Right lobe of liver (tissue), 6 donors: ENCODE results near the gene PRC1. TPM values are rescaled to one million over a fixed set of nuclear protein-coding genes. Genes with fewer than 3 reads are reported as not detected.

ENCODE experiments used
- ATAC-seq, 4 donors: fragments of 200-7000 bp; cut with Tn5 transposase; one replicate each; pipeline ENCODE4 v1.9.1; 2020; ENCODE audit warnings: mild to moderate bottlenecking in 4 of 4, moderate library complexity in 4 of 4
- DNase-seq, 3 donors: peaks; one replicate each; pipeline ENCODE4 v3.0.0-alpha.2; 2020
- H3K27ac ChIP-seq, 3 donors: fragments of 200-600 bp; one replicate each; pipeline ENCODE4 v1.8.0; 2022
- H3K27me3 ChIP-seq, 2 donors: fragments of 200-600 bp; one replicate each; pipeline ENCODE4 v1.8.0; 2022
- H3K36me3 ChIP-seq, 4 donors: fragments of 200-600 bp; sonication (generic) in 1 of 4; one replicate each; pipeline versions ENCODE4 v1.5.1 to v1.8.0; 2017 to 2022; ENCODE audit warnings: control low read depth in 1 of 4
- H3K4me1 ChIP-seq, 4 donors: fragments of 200-600 bp; sonication (generic) in 1 of 4; one replicate each; pipeline versions ENCODE4 v1.5.1 to v1.8.0; 2017 to 2022; ENCODE audit warnings: control low read depth in 1 of 4
- H3K4me3 ChIP-seq, 3 donors: fragments of 200-600 bp; one replicate each; pipeline ENCODE4 v1.8.0; 2022
- H3K9me3 ChIP-seq, 4 donors: fragments of 200-600 bp; sonication (generic) in 1 of 4; one replicate each; pipeline versions ENCODE4 v1.5.1 to v1.8.0; 2017 to 2022; ENCODE audit warnings: control low read depth in 1 of 4
- CTCF ChIP-seq, 4 donors: fragments of 200-600 bp in 3 of 4; fragments of 450-650 bp in 1 of 4; IDR thresholded peaks; one replicate each; pipeline versions ENCODE4 v1.5.1 to v1.8.0; 2016 to 2022; ENCODE audit warnings: antibody characterized with exemption in 4 of 4, mild to moderate bottlenecking in 2 of 4
- POLR2A ChIP-seq: fragments of 450-650 bp; IDR thresholded peaks from one replicate; pipeline ENCODE4 v1.6.1; 2017; ENCODE audit warnings: antibody characterized with exemption, mild to moderate bottlenecking
- WGBS: methylation state at CpG from one replicate; pipeline ENCODE4 v1.1.6; 2018; ENCODE audit warnings: low coverage, low lambda C conversion rate; ENCODE audit not compliant: insufficient coverage; ENCODE audit errors: missing lambda C conversion rate; 5-methylcytosine and 5-hydroxymethylcytosine counted together
- intact Hi-C, 2 donors: fragments of 100-400 bp; cut with DNase I; formaldehyde crosslinking; loops; one replicate each; pipeline versions ENCODE4 v1.11.2 to v1.14.1; 2022
- total RNA-seq, 6 experiments: library from RNA; depleted of rRNA in 2 of 6; stranded (reverse); fragments of >200 nt in 2 of 6; fragmentation: NEBNext Ultra II Directional in 3 of 6; extraction: Animal tissue kit (Norgen Biotek cat#: 25700) in 3 of 6; gene quantifications; one replicate each; pipeline versions ENCODE4 v1.1.0 to v1.2.4, GENCODE V29; 2016 to 2023
- donor health status: DM: no; HTN: yes; CAD: no.
- donor health status: DM: no; HTN: no; CAD: no.
- donor health status: DM: no; HTN: no; CAD: no.
- donor health status: DM: no; HTN: yes; CAD: no.
- donor health status: DM: no; HTN: yes; CAD: no.

The PRC1 gene
- total RNA-seq, 6 experiments from 2014 or later: 1.2 to 8.8 (median 4.3) TPM

- ATAC-seq (peak; percentile 8 to 32 (median 19)), DNase-seq (peak in 1 of 3 donors; percentile 41)
- Histone ChIP-seq H3K4me3 (peak overlapping the region; percentile 72 to 78 (median 75)), H3K9me3 (no peaks in the 10 kb centered on the region), H3K4me1 (peaks cover 0 to 5% (median 2%) of the 10 kb centered on the region in 4 donors), H3K27ac (peak overlapping the region in 2 of 3 donors; percentile 38 to 49), H3K36me3 (peaks cover 0 to 7% (median 4%) of the 10 kb centered on the region in 4 donors), H3K27me3 (no peaks in the 10 kb centered on the region)
- intact Hi-C loops: no loop called here
- TF ChIP-seq POLR2A (no peak), CTCF (IDR thresholded peaks at IDR 0.05) (no peak)
- WGBS: 2% methylated on average over 13 of the region's 50 CpGs
These were observed 297 bp downstream of the PRC1 start for GRCh38 chr15:90994059-90994416.

DNA sequence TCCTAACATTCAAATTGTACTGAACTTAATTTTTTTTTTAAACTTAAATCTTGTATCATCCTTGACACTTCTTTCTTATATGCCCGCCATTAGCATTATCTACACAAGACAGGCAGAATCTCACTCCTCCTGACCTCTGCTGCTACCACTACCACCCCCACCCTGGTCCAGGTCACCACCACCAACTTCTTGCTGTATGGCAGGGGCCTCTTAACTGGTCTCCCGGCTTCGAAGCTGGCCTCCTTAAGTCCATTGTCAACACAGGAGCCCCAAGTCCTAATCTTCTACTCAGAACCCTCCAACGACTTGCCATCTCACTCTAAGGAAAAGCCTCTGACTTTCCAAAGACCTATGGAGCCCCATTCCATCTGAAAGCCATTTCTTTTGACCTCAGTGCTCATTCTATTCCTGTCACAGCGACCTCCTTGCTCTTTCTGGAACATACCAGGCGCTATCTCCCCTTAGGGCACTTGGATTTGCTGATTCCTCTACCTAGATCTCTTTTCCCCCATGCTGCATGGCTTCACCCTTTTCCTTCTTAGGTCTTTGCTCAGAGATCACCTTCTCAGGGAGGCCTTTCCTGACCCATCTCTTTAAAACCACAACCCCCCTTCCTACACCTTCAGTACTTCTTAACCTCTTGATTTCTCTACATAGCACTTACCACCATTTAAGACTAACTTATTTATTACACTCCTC is 2.6 kb downstream of the PRC1 start:
- Histone ChIP-seq H3K36me3 (no peaks in the 10 kb centered on the region), H3K9me3 (no peaks in the 10 kb centered on the region), H3K4me1 (peaks cover 0 to 5% (median 2%) of the 10 kb centered on the region in 4 donors), H3K27me3 (no peaks in the 10 kb centered on the region), H3K4me3 (no peak overlapping the region), H3K27ac (no peak overlapping the region)
- ATAC-seq (no peak), DNase-seq (no peak)
- WGBS: 83% methylated on average over 6 of the region's 6 CpGs
- TF ChIP-seq CTCF (IDR thresholded peaks at IDR 0.05) (no peak), POLR2A (no peak)
- intact Hi-C loops: no loop called here

DNA sequence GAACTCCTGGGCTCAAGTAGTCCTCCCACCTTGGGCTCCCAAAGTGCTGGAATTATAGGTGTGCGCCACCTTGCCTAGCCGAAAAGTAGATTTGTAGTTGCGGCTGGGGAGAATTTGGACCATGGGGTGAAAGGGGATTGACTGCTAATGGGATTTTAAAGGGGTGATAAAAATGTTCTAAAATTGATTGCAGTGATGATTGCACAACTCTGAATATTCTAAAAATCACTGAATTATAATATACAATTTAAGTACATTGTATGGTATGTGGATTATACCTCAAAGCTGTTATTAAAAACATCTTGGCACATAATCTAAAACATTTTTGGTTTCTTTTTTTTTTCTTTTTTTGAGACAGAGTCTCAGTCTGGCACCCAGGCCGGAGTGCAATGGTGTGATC is 3.9 kb downstream of the PRC1 start:
- Histone ChIP-seq H3K9me3 (no peaks in the 10 kb centered on the region), H3K4me3 (no peak overlapping the region), H3K27me3 (no peaks in the 10 kb centered on the region), H3K36me3 (no peaks in the 10 kb centered on the region), H3K27ac (no peak overlapping the region), H3K4me1 (peaks cover 0 to 5% (median 2%) of the 10 kb centered on the region in 4 donors)
- WGBS: 96% methylated on average over 4 of the region's 4 CpGs
- intact Hi-C loops: no loop called here
- DNase-seq (no peak), ATAC-seq (no peak)
- TF ChIP-seq CTCF (IDR thresholded peaks at IDR 0.05) (no peak), POLR2A (no peak)

DNA sequence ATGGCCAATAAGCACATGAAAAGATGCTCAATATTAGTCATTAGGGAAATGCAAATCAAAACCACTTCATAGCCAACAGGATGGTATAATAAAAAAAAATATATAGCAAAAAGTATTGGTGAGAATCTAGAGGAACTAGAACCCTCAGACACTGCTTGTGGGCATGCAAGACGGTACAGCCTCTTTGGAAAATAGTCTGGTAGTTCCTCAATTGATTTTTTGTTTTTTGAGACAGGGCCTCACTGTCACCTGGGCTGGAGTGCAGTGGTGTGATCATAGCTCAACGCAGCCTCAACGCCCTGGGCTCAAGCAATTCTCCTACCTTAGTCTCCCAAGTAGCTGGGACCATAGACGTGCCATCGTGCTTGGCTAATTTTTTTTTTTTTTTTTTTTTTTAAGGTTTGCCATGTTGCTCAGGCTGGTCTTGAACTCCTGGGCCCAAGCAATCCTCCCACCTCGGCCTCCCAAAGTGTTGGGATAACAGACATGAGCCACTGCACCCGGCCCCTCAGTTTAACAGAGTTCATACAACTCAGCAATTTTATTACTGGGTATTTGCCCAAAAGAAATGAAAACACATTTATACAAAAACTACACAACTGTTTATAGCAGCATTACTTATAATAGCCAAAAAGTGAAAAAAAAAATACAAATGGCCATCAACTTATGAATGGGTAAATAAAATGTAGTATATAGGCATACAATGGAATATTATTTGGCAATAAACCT is 5.1 kb downstream of the PRC1 start:
- H3K27ac ChIP-seq: no peak overlapping the region
- DNase-seq (no peak), ATAC-seq (no peak)
- TF ChIP-seq POLR2A (no peak), CTCF (IDR thresholded peaks at IDR 0.05) (no peak)
- no peak overlapping the region for H3K4me3 ChIP-seq
- no peaks in the 10 kb centered on the region for H3K27me3 ChIP-seq
- WGBS: 67% methylated on average over 7 of the region's 7 CpGs
- H3K4me1 ChIP-seq: peaks cover 0 to 5% (median 2%) of the 10 kb centered on the region in 4 donors
- no peaks in the 10 kb centered on the region for H3K36me3 ChIP-seq
- H3K9me3 ChIP-seq: no peaks in the 10 kb centered on the region
- intact Hi-C loops: no loop called here
